ENCODE results near the gene CADM1.

Gene CADM1

GRCh38 chr11:115515647-115516395 lies 11.6 kb upstream of the CADM1 start:
- DNase-seq, result no peak

DNA sequence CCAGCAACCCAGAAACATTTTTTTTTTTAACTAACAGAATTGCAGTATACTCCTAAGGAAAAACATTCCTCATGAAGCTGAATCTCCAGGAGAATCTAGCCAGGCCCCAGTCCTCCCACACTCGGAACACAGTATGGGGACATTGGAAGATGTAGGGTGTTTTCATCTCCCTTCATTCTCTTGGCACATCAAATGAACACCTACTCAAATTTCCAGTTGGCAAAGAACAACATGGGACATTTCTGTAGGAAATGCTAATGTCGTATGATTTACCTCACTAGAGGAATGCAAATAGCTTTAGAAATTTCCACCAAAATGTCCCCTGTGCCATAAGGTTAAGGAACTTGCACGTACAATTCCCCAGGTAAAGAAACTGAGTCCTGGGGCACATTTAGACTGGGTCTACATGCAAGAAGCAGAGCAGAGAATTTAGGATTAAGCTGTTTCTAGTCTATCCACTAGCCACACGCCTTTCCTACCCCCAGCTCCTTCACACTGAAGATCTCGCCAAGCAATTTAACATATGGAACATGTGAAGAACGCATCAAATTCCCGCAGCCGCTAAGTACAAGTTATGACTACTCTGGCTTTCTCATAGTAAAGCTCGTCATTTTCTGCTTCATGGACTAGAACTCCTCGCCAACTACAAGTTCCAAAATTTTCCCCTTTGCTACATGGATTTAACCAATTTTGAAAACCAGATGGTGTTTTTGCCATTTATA lies 2.9 kb upstream of the CADM1 start:
- no peak for DNase-seq

DNA sequence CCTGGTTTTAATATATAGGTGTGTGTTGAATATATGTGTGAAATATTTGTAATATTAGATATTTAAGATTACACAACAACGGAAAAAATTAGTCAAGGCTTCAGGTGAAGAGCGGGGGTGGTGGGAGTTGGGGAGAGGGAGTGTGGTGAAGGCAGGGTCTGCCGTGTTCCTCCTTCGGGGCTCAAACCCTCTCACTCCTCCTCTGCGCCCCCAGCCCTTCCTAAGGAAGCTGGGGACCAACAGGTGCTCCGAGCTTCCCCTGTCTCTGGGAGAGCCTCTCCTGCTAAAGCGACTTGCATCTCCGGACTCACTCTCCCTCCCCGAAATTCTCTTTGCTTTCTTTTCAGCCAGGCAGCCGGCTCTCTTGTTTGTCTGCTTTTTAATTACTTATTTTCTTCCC lies 960 bp upstream of the CADM1 start:
- no peak for DNase-seq

GRCh38 chr11:115503886-115504275 lies 334 bp downstream of the CADM1 start:
- no peak for DNase-seq

DNA sequence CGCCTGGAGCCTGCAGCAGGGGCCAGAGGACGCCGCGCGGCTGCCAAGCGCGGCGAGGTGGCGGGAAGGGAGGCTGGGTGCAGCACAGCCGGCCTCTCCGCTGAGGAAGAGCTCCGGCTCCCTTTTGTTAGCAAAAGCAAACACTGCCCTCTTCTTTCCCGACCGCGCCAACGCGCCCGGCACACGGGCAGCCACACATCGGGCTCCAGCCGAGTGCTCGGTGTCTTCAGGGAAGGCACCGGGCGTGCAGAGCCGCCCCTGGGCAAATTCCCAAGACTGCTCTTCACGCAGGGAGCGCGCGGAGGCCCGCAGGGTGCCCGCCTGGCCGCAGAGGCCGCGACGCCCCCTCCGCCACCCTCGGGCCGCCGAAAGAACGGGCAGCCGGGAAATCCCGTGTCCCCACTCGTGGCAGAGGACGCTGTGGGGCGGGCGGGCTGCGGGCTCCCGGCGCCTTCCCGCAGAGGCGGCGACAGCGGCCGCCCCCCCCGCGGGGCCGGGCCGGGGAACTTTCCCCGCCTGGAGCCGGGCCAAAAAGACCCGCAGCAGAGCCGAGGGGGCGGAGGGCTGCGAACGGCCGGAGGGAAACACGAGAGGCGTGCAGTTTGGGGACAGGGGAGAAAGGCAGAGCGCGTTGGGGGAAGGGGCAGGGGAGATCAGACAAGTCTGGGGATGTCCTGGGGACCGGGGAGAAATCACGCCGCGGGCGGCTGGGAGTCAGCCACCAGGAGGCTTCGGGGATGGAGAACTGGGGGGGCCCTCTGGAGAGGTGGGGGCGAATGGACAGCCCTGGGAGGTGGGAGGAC lies 931 bp downstream of the CADM1 start:
- DNase-seq, result peak; percentile 32

DNA sequence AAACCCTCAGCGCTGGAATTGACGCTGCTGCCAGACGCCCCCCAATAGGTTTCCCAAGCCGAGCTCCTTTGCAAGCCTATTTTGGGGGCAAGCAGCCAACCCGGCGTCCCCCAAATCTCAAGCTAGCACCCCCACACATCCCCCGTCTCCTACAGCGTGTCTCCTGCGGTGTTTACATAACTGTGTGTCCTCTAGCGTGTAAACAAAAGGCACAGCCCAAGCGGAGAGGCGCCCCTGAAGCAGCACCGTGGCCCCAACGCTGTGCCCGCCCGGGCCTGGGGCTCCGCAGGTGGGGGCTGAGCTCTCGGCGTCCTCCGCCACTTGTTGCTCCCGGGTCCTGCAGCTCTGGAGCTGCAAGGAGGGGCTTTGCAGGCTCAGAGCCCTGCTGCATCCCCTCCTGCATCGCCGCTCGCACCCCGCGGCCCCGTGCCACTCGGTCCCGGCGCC lies 1.6 kb downstream of the CADM1 start:
- DNase-seq, result no peak

GRCh38 chr11:115501893-115502589 lies 2.2 kb downstream of the CADM1 start:
- peak; percentile 4 for DNase-seq

DNA sequence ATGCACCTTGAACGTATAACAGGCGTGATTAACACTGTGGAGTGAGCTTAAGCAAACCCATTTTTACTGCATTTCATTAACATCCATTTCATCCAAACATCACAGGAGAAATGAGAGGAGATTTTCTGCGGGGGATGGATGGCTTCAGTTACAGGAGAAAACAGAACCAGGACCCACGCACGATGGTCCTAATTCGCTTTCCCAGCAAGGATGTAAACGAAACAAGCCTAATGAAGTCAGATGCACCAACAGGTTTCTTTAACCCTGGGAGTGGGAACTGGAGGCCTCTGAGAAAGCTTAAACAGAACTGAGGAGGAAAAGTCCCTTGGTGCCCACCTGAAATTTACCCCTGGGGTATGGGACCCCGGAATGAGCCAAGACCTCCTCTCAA lies 2.7 kb downstream of the CADM1 start:
- no peak for DNase-seq

- no peak for DNase-seq
These were observed 3.4 kb downstream of the CADM1 start for GRCh38 chr11:115500547-115501501.

- DNase-seq, result no peak
These were observed 4.3 kb downstream of the CADM1 start for GRCh38 chr11:115499891-115500290.

DNA sequence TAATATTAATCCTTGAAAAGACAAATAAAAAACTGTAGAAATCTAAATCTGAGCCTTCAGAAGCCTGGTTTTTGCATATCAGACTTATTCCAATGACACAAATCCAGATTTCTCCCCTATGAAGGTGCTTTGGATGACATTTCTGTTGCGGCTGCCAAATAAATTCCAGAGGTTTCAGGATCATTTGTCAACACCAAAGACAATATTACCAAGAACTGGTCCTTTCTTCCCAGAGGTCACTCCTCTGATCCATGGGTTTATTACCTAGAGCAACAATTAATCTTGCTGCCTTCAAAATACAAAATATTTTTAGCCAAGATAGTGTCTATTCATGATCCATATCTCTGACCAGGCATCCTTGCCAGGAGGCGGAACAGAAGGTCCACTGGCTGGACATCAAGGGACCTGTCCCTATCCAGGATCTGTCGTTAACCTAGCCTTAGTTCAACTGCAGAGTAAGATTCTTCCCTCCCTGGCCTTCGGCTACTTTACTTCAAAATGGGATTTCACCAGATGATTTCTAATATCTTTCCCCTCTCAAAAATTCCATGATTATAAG lies 4.9 kb downstream of the CADM1 start:
- no peak for DNase-seq

- no peak for DNase-seq
These were observed 5.9 kb downstream of the CADM1 start for GRCh38 chr11:115498354-115498753.

DNA sequence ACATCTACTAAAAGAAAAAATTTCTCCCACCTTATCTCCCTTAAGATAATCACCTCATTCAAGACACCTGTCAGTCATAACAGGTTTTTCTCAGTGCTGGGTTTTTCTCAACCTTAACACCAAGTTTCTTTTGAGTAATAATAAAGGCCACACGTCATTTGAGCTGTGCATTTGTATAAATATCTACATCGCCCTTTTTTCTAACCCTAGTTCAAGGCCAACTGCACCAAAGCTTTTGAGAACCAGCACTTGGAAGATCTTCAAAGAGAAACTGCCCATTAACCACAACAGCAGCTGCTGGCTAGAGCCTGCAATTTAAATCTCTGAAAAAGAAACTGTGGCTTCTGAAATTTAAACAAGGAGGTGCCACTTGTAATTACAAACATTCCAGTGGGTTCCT lies 6.9 kb downstream of the CADM1 start:
- DNase-seq, result peak; percentile 3

DNA sequence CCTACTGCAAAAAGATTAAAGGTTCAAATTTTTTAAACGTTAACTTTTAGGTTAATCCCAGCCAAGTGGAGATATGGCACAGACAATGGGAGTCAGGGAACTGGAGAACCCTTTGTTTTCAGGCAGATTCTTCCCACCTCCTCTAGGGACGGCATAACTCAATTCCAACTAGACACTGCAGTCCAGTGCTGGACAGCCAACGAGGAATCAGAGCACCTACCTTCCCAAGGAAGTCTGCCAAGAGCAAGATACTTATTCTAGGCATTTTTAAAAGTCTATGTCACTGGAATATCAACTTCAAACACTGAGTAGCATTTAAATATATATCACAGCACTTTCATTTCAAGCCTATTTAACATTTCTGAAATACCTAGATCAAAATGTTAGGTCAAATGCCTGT lies 7.3 kb downstream of the CADM1 start:
- no peak for DNase-seq

- no peak for DNase-seq
These were observed 10.3 kb downstream of the CADM1 start for GRCh38 chr11:115493905-115494304.

DNA sequence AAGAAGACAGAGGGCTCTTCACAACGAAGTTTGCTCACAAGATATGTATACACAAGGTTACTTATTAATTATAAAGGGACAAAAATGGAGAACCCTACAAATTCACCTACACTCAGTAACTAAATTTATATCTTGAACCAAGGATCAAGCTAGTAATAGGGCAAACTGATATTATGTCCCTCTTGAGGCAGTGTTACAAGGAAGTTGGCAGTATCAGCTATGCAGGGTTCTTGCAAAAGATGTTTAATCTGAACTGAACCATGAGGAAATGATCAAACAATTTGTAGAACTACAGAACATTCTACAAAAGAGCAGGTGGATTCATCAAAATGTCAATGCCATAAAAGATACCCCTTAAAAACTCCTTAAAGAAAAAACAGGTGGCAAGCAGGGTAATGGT lies 10.7 kb downstream of the CADM1 start:
- no peak for DNase-seq

DNA sequence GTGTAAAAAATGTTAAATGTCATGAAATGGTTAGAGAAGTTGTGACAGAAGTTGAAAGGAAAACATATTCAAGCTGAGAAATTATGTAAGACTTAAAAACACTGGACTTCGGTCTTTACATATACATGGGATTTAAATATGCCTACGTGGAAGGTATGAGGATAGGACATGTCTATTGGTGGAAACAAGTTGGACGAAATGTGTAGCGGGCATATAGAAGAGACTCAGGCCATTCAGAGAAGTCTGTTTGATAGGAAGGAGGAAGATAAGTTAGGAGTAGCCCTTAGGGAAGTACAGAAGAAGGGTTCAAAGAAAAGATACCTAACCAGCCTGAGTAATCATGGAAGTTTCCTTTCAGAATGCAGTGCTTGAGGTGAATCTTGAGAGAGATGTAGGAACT lies 14.7 kb downstream of the CADM1 start:
- no peak for DNase-seq

DNA sequence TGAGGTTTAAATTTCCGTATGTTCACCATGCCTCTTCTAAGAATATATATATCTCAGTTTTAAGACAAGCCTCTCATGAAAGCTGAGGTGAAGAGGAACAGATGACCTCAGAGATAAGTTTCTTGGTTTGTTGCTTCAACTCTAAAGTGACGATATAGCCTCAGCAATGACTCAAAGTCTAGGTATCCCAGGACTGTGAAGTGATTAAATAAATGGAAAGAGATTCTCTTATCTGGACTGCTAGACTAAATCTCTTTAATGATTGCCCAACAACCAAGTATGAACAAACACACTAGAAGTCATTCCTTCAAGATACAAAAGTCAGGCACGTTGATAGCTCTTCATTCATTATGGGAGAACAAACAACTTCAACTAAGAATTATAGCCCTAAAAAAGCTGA lies 15.3 kb downstream of the CADM1 start:
- DNase-seq, result no peak

DNA sequence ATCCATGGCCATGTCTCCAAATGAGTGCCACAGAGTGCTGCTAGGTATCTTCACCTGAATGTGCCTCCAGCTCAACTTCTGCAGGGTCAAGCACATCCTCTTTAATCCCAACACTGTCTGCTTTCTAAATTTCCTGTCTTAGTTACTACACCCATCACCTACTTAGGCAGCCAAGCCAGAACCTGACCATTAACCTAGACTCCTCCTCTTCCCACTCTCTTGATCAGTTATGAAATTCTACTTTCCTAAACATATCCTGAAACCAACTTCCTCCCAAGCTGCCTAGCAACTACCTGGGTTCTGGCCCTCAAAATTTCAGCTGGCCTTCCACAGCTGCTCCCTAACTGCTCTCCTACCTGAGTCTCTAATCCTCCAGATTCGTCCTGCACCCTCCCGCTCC lies 22.7 kb downstream of the CADM1 start:
- DNase-seq, result no peak

DNA sequence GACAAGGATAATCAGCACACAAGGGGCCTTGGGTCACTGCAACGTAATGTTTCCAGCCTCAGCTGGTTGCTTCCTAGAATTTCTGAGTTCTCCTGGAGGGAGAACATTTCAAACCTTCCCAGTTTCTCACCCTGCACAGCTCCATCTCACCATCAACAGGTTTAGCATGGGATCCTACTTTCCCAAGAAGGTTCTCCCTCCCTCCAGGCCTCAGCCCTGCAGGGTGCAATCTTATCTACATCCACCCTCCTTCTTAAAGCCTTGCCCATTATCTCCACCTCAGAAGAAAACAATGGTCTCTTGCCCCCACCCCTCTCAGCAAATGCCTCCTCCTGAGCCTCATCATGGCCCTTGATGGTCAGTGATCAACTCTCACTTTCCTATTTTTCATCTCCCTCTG lies 23.6 kb downstream of the CADM1 start:
- no peak for DNase-seq

- DNase-seq, result no peak
These were observed 26.8 kb downstream of the CADM1 start for GRCh38 chr11:115477410-115477809.
